Stimulated activated CD4-positive, alpha-beta T cell treated with anti-CD3 and anti-CD28 coated beads, Interleukin-4, amount 100 ng/mL, for 4 hours (primary cell): Measurements from ENCODE around the gene NRL.

Source experiments
- DNase-seq, 2 experiments: peaks; one replicate each; pipeline ENCODE4 v3.0.0-alpha.2; 2020

NRL gene

DNA sequence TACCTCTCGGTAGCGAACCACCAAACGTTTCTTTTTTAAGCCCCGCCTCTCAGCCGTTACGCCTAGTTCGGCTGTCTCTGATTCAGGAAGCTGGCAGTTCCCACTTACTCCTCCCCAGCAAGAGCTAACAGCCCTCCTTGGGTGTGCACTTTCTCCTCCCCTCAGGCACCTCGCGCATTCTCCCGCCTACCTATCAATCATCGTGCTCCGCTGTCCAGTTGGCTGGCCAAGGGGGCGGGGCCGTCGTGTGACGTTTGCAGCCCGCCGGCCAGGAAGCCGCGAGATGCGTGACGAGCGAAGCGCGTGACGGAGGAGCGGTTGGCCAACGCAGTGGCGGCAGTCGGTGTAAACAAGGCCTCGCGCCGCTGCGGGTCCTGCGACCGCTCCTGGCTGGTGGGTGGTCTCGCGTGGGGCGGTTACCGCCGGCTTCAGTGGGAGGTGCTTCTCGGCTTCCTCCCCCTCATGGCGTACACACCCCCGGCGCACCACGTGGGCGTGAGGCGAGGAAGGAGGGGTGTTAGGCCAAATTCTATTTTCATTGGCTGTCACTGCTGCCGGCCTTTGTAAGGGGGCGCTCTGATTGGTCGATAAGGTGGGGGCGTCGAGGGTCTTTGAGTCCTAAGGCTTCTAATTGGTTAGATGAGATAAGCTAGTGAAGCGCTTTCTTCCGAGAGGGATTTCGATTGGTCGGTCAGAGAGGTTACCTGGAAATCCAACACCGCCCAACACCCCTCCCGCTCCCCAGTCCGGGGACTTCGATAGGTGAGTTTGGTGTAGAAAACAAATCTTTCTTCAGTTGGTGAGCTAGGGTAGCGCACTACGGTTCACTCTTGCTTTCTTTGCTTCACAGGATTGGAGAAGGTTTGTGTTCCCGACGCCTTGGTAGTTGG, at the start of gene NRL, which contains the start of gene DCAF11:
TSS of gene NRL (minus strand) at position 418 of the 890 bp plus-strand sequence. CDS start 32,101 bp downstream, outside the sequence.
TSS of gene DCAF11 (plus strand) at position 246 of the 890 bp plus-strand sequence. CDS start 818 bp downstream, outside the sequence.
- DNase-seq = peak; percentile 96 to 99

DNA sequence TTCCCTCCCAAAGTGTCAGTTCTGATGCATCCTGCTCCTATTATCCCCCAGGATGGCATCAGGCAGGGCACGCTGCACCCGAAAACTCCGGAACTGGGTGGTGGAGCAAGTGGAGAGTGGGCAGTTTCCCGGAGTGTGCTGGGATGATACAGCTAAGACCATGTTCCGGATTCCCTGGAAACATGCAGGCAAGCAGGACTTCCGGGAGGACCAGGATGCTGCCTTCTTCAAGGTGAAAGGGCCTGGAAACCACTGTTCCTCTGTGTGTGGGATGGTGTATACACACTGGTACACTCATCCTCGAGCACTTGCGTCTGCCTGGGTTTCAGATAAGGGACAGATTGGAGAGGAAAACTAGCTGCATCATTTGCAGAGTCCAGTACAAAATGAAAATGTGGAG, 47.3 kb upstream of the NRL start:
- peak in 1 of 2 experiments; percentile 31 for DNase-seq

DNA sequence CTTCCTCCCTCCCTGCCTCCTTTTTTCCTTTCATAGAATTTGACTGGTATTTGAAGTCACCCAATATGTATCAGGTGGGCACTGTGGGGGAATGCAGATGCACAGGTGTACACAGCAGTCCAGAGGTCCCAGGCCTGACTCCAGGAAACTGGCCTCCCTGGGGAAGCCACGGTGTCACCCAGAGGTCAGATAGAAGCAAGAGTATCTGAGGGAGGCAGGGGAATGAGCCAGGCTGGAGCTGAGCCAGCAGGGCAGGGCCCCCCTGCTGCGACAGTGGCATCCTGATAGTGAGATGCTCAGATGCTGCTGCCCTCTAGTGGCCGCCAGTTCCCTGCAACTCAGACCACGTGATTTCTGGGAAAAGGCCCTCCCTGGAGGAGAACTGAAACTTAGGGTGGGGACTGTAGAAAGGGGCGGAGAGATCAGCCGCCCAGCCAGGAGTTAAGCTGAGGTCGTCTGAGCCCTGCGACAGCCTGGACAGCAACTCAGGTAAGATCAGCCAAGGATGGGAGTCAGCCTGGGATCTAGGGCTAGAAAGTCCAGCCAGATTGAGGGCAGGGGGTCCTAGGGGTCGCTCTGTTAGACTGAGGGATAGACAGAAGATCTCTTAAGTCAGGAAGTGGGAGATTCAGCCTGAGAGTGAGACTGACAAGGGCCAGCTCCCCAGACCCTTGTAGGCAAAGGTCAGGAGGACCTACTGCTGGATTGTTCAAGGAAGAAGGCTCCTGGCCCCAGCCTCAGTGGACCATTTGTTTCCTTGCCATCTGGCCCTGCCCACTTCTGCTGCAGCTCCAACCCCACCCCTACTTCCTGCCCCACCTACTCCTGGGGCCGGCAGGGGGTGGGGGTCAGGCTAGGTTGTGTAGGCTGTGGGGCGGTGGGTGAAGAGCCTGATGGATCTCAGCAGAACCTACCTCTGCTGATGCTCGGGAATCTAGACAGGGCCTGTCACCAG, 46.4 kb upstream of the NRL start, which contains the start of gene IRF9:
TSS of gene IRF9 (plus strand) at position 416 of the 955 bp plus-strand sequence. CDS start 880 bp downstream, outside the sequence.
- peak; percentile 95 for DNase-seq

DNA sequence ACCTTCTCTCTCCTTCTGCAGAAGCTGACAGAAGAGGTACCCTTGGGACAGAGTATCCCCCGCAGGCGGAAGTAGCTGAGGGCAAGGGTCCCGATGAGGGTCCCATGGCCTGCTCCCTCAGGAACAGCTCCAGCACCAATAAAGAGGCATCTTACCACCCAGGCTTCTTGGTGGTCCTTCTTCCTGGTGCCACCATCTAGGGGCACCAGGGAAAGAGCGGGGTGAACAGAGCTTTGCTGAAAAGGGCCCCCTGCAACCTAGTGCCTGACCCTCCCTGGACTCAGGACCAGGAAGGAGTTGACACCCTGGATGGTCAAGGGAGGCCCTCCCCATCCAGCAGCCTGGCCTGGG, 45.7 kb upstream of the NRL start:
- no peak for DNase-seq

DNA sequence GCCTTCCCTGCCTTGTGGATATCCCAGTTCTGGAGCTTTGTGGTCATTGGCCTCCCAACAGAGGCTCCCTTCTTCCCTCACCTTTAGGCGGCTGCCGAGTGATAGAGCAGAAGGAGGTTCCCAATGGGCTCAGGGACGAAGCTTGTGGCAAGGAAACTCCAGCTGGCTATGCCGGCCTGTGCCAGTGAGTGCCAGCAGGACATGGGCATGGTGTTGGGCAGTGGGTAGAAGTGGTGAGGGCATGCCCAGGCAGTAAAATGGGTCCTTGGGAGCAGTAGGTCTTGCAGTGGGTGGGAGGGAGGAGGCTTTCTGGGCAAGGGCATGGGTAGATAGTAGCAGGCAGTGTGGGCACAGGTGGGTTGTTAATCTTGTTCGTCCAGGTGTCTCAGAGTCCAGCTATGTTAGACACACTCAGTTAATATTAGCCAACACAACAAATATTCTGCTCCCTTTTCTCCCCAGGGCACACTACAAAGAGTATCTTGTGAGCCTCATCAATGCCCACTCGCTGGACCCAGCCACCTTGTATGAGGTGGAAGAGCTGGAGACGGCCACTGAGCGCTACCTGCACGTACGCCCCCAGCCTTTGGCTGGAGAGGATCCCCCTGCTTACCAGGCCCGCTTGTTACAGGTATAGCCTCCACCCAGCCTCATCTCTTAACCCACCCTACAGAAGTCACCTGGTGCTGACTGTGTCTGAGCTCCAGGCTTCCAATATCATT, 45.2 kb upstream of the NRL start:
- no peak for DNase-seq

DNA sequence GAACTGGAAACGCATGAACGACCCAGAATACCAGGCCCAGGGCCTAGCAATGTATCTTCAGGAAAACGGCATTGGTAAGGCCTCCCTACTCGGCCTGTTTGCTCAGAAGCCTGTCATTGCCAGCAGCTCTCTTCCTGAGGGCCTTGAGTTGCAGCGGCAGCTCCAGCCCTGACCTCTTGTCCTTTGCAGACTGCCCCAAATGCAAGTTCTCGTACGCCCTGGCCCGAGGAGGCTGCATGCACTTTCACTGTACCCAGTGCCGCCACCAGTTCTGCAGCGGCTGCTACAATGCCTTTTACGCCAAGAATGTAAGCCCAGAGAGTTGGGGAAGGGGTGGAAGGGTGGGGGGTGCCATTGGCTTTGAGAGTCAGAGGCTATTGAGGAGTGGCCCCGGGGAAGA, 42.6 kb upstream of the NRL start:
- no peak for DNase-seq

DNA sequence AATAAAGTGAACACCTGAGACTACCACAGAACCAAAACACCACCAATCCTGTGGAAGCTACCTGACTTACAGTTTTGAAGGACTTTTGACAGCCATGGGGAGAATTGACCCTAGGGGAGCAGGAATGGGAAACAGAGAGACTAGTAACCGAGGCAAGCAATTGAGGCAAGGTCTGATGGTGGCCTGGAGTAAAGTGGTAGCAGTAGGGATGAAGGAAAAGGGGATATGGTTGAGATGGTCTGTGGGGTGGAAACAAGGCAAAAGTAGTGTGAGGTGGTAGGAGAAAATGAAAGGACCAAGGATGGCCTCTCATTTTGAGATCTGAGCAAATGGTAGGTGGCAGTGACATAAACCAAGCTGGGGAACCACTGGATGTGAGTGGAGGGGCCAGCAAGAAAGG, 42.1 kb upstream of the NRL start:
- DNase-seq = no peak

DNA sequence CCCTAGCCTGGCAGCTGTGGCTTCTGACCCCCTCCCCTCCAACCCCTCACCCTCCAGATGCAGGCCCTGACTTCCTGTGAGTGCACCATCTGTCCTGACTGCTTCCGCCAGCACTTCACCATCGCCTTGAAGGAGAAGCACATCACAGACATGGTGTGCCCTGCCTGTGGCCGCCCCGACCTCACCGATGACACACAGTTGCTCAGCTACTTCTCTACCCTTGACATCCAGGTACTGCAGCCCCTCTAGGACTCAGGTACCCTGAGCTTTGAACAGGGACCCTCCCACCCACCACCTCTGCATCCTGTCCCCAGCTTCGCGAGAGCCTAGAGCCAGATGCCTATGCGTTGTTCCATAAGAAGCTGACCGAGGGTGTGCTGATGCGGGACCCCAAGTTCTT, 40.4 kb upstream of the NRL start:
- no peak for DNase-seq

DNA sequence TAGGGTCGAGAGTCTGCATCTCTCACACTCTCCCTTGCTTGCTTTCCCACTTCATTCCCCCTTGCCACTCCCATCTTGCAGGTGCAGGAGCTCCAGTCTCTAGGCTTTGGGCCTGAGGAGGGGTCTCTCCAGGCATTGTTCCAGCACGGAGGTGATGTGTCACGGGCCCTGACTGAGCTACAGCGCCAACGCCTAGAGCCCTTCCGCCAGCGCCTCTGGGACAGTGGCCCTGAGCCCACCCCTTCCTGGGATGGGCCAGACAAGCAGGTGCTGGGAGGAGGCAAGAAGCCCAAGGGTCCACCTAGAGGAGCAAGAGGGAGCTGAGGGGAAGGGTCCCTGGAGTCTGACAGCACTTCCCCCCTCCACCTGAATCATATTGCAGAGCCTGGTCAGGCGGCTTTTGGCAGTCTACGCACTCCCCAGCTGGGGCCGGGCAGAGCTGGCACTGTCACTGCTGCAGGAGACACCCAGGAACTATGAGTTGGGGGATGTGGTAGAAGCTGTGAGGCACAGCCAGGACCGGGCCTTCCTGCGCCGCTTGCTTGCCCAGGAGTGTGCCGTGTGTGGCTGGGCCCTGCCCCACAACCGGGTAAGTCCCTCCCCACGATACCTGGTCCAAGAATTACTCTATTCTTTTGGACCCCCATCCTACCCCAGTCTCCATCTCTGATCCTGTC, 36.8 kb upstream of the NRL start:
- DNase-seq = no peak

DNA sequence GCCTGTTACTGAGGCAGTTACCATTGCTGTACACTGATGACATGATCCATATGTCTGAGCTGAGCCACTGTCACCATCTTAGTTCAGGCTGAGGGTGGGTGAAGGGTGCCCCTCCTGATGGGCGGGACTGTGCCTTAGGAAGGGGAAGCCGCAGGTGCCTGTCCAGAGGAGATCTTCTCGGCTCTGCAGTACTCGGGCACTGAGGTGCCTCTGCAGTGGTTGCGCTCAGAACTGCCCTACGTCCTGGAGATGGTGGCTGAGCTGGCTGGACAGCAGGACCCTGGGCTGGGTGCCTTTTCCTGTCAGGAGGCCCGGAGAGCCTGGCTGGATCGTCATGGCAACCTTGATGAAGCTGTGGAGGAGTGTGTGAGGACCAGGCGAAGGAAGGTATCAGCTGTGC, 36.2 kb upstream of the NRL start:
- DNase-seq = no peak

DNA sequence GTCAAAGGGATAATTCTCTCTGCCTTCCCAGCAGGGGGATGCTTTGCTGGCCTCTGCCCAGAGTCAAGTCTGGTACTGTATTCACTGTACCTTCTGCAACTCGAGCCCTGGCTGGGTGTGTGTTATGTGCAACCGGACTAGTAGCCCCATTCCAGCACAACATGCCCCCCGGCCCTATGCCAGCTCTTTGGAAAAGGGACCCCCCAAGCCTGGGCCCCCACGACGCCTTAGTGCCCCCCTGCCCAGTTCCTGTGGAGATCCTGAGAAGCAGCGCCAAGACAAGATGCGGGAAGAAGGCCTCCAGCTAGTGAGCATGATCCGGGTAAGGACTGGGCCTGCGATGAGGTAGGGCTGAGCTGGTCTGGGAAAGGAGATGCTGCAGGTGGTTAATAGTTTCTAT, 35.8 kb upstream of the NRL start:
- no peak for DNase-seq

DNA sequence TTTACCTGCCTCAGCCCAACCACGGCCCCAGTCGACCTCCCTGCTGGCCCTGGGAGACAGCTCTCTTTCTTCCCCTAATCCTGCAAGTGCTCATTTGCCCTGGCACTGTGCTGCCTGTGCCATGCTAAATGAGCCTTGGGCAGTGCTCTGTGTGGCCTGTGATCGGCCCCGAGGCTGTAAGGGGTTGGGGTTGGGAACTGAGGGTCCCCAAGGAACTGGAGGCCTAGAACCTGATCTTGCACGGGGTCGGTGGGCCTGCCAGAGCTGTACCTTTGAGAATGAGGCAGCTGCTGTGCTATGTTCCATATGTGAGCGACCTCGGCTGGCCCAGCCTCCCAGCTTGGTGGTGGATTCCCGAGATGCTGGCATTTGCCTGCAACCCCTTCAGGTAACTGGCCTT, 35.3 kb upstream of the NRL start:
- no peak for DNase-seq

DNA sequence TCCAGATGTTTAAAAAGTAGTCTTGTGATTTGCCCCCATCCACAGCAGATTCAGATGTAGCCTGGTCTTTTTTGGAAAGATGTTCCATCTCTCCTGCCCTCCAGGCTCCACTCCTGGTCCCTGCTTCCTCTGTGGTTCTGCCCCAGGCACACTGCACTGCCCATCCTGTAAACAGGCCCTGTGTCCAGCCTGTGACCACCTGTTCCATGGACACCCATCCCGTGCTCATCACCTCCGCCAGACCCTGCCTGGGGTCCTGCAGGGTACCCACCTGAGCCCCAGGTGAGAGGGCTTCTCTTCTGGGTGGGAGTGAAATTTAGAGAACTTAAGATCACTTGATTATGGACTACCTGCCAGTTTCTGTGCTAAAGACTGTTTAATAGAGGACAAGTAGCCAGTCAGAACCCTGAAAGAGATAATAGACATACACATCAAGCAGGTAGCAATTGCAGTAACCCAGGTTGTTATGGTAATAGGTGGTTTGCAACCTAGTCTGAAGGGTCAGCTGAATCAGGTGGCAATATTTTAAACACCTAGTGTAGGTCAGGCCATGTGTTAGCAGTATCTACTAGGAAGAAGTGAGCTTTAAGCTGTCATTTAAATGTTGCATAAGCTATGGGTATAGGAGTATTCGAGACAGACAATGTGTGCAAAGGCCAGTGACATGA, 34.7 kb upstream of the NRL start:
- DNase-seq = no peak

DNA sequence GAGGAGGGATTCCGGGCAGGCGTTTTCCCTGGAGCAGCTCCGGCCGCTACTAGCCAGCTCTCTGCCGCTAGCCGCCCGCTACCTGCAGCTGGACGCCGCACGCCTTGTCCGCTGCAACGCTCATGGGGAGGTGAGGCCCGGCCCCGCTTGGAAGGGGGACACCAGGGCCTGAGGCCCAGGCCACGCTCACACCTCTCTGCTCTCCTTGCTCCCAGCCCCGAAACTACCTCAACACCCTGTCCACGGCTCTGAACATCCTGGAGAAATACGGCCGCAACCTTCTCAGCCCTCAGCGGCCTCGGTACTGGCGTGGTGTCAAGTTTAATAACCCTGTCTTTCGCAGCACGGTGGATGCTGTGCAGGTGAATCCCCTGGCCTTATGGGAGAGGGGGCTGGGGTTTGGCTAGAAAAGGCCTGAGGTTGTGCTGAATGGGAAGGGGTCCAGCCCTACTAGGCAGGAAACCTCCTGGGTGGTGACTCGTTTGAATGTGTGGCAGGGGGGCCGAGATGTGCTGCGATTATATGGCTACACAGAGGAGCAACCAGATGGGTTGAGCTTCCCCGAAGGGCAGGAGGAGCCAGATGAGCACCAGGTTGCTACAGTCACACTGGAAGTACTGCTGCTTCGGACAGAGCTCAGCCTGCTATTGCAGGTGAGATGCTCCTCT, 33.1 kb upstream of the NRL start:
- no peak for DNase-seq

DNA sequence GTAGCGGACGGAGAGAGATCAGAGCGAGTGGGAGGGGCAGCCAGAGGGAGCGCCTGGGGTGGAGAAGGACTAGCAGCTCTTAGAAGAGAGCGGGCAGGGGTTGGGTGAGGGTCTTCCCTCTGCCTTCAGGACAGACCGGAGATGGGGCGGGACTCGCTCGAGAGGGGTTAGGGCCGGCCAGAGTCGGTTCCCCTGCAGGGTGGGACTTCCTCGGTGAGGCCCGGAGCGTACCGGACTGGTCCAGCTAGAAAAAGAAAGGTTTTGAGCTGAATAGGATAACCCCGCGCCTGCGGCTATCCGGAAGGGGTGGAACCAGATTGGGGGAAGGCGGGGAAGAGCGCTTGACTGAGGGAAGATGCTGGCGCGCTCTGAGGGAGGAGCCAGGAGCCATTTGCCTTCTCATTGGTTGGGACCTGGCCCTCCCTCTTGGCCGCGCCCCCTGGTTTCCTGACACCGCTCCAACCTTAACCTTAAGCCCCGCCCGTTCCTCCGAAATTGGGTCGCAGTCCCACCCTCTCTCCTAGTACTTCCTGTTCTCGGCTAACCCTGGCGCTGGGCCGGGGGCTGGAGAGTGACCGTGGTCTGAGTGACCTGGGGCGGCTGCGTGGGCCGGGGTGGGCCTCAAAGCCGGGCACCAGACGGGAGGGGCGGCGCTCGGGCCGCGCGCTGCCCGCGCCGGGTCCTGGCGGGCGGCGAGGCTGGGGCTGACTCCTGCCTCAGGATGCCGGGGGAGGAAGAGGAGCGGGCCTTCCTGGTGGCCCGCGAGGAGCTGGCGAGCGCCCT, 32.4 kb upstream of the NRL start, which contains the start of gene RNF31:
TSS of gene RNF31 (plus strand) at position 521 of the 783 bp plus-strand sequence. CDS start at position 722, 201 bp downstream.
- peak; percentile 95 to 98 for DNase-seq

DNA sequence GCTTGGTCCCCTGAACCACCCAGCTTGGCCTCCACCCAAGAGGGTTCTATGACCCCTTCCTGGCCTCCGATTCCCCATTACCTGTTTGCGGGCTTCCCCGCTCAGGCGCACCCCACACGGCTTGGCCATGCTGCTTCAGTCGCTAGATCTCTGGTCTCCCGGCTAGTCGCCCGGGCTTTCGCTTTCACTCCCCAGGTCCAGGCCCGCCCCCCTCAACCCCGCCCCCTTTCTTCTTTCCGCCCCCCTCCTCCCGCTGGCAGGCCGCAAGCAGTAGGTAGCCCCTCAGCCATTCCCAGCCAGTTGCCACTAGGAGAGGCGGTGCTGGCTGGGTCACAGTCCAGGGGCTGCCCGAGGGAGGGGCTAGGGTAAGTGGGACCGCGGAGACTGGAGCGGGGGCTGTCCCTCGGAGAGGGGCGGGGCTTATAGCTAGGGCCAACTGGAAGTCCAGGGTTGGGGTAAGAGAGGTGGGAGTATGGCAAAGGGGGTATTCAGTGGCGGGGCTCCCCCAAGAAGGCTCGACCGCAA, 31.8 kb upstream of the NRL start, which contains the start of gene PSME2:
TSS of gene PSME2 (minus strand) at position 158 of the 525 bp plus-strand sequence. CDS start at position 129, 29 bp downstream.
- DNase-seq = peak; percentile 76 to 79

DNA sequence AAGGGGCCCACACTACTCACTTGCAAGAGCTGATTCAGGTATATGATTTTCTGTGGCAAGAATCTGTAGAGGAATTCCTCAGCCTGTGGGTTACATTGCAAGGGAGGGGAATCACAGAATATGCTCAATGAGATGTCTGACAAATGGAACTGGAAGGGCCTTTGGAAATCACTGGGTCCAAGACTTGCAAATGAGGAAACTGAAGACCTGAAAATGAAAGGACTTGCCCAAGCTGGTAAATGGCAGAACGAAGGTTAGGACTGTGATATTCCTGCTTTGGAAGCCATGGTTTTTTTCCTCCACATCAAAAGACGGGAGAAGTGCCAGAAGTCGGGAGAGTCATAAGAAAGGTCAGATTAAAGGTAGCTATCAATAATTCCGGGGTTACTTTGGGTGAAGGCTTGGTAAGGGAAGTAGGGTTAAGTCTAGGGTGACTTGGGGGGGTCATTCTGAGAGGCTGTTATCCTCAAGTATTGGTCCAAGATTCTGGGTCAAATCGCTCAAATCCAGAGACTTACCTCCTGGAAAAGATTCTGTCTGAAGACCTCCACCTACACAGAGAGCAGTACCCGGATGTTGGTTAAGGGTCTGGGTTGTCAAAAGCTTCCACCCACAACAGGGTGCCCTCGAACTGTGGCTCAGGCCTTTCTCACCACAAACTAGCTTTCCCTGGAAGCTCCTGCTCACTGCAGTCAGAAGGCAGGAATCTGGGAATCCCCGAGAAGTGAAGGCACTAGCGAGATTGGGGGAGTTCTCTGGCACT, 31.1 kb upstream of the NRL start:
- DNase-seq = no peak

DNA sequence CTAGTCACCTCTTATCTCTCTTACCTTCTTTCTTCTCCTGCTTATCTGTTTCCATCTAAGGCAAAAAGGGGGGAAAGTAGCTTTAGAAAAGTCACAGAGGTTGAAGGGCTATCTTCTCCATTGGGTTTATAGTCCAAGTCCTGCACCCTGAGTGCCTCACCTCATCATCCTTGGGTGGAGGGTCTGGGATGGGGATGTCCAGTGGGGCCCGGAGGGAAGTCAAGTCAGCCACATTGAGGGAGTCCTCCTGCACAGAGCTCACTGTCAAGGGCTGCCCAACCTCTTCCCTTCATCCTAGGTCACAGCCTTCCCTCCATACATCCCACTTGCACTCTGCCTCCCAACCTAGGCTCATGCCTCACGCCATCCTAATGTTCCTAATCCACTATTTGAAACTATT, 30.5 kb upstream of the NRL start:
- no peak for DNase-seq

DNA sequence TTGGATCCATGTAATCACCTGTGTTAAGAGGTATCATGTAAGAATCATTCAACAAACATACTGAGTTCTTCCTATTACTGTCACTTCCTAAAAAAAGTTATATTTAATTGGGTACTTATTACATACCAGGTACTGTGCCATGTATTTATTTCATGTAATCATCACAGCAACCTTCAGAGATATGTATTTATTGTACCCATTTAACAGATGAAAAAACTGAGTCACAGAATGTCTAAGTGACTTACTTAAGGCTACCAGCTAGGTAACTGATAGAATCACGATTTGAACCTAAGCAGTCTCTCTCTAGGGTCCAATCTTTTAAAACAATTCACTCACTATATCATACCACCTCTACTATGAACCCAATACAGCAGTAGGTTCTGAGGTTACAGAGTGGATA, 29.7 kb upstream of the NRL start:
- no peak for DNase-seq
